Cerebellar cortex (tissue), 1 donor: ENCODE results near the gene EIF1AY.
"Not testable (repeated sequence)": the region's sequence is repeated elsewhere in the genome, so short reads cannot be mapped to it uniquely, and the experiment has no call there.

ENCODE experiments used
- DNase-seq: peaks from one replicate; pipeline ENCODE4 v3.0.0-alpha.2; 2015; ENCODE audit warnings: low spot score

The EIF1AY gene

GRCh38 chrY:20575531-20576121, at the start of gene EIF1AY:
EIF1AY (plus strand) TSS chrY:20575776; CDS start chrY:20575872, 96 bp downstream.
- peak; percentile 97 for DNase-seq

- DNase-seq: no peak
These were observed 47.1 kb upstream of the EIF1AY start for GRCh38 chrY:20528435-20528834.

GRCh38 chrY:20538186-20538585, 37.4 kb upstream of the EIF1AY start:
- no peak for DNase-seq

- no peak for DNase-seq
These were observed 36.6 kb upstream of the EIF1AY start for GRCh38 chrY:20538933-20539332.

GRCh38 chrY:20544451-20544960, 31.1 kb upstream of the EIF1AY start:
- no peak for DNase-seq

GRCh38 chrY:20546071-20546470, 29.5 kb upstream of the EIF1AY start:
- no peak for DNase-seq

- no peak for DNase-seq
These were observed 26.3 kb upstream of the EIF1AY start for GRCh38 chrY:20549289-20549688.

GRCh38 chrY:20551840-20552239, 23.7 kb upstream of the EIF1AY start:
- DNase-seq: no peak

GRCh38 chrY:20552764-20553323, 22.7 kb upstream of the EIF1AY start:
- not testable (repeated sequence) for DNase-seq

GRCh38 chrY:20555820-20556219, 19.8 kb upstream of the EIF1AY start:
- no peak for DNase-seq

GRCh38 chrY:20558677-20559076, 16.9 kb upstream of the EIF1AY start:
- DNase-seq: peak; percentile 18

GRCh38 chrY:20559873-20560512, 15.6 kb upstream of the EIF1AY start:
- no peak for DNase-seq

- DNase-seq: no peak
These were observed 4.3 kb upstream of the EIF1AY start for GRCh38 chrY:20571306-20571705.

GRCh38 chrY:20576506-20576905, 930 bp downstream of the EIF1AY start:
- DNase-seq: peak; percentile 4

GRCh38 chrY:20578206-20578605, 2.6 kb downstream of the EIF1AY start:
- DNase-seq: no peak

- DNase-seq: no peak
These were observed 6.1 kb downstream of the EIF1AY start for GRCh38 chrY:20581687-20582086.

GRCh38 chrY:20586161-20586560, 10.6 kb downstream of the EIF1AY start:
- no peak for DNase-seq
